ENCODE measurements around the gene LCN1. TPM values are rescaled to one million over a fixed set of nuclear protein-coding genes. Genes with fewer than 3 reads are reported as not detected.

Gene LCN1
- total and polyA plus RNA-seq, 2 experiments from 2014 or later, result 0.27 TPM; not detected in 1

GRCh38 chr9:135563858-135564257 is 42.6 kb downstream of the LCN1 start:
- Histone ChIP-seq H3K4me2 (no peak overlapping the region), H3K27me3 (ENCODE audit: insufficient read depth) (no peaks in the 10 kb centered on the region), H4K20me1 (replicated peaks; ENCODE audit: insufficient read depth) (no peaks in the 10 kb centered on the region), H3K4me3 (no peak overlapping the region), H2AFZ (no peak overlapping the region), H3K36me3 (ENCODE audit: insufficient read depth) (no peaks in the 10 kb centered on the region), H3K27ac (ENCODE audit: low read depth) (no peak overlapping the region), H3F3A (replicated peaks; ENCODE audit: low read depth) (no peaks in the 10 kb centered on the region), H3K79me2 (replicated peaks; ENCODE audit: insufficient read depth) (no peaks in the 10 kb centered on the region), H3K9me2 (ENCODE audit: insufficient read depth) (no peaks in the 10 kb centered on the region), H3K4me1 (ENCODE audit: insufficient read depth) (no peaks in the 10 kb centered on the region)
- H3K27me3 Mint-ChIP-seq (ENCODE audit: insufficient read depth, low read depth, poor library complexity), result peaks cover 8% of the 10 kb centered on the region
- DNase-seq (ENCODE audit: low spot score) (no peak), ATAC-seq (no peak)
- 0 out of 3 replicates have a peak, but pooled peaks cover 3% of the 10 kb centered on the region for H3K4me1 Mint-ChIP-seq
- TF ChIP-seq REST (IDR thresholded peaks at IDR 0.05; ENCODE audit: unreplicated experiment), result no peak
- TF ChIP-seq, protein P1, sequence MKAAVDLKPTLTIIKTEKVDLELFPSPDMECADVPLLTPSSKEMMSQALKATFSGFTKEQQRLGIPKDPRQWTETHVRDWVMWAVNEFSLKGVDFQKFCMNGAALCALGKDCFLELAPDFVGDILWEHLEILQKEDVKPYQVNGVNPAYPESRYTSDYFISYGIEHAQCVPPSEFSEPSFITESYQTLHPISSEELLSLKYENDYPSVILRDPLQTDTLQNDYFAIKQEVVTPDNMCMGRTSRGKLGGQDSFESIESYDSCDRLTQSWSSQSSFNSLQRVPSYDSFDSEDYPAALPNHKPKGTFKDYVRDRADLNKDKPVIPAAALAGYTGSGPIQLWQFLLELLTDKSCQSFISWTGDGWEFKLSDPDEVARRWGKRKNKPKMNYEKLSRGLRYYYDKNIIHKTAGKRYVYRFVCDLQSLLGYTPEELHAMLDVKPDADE (IDR thresholded peaks at IDR 0.05), result no peak
- TF ChIP-seq EZH2 (IDR thresholded peaks at IDR 0.05; ENCODE audit: low read depth, unreplicated experiment), result no peak
- no peak for TF ChIP-seq CTCF (conservative IDR thresholded peaks at IDR 0.05; ENCODE audit: low read depth in 2 of 2)
- TF ChIP-seq ZNF462 (CRISPR knock-in tag; IDR thresholded peaks at IDR 0.05), result no peak
- TF ChIP-seq ZNF114 (CRISPR knock-in tag; IDR thresholded peaks at IDR 0.05), result no peak
- TF ChIP-seq EZH2phosphoT487 (IDR thresholded peaks at IDR 0.05; ENCODE audit: unreplicated experiment), result no peak
- TF ChIP-seq CREB1 (CRISPR knock-in tag; IDR thresholded peaks at IDR 0.05; ENCODE audit: low read depth), result no peak
- no peak for TF ChIP-seq ZNF331 (CRISPR knock-in tag; IDR thresholded peaks at IDR 0.05; ENCODE audit: low read depth)
- no peak for TF ChIP-seq POLR2AphosphoS5 (IDR thresholded peaks at IDR 0.05; ENCODE audit: low read depth)
- TF ChIP-seq NANOG (IDR thresholded peaks at IDR 0.05; ENCODE audit: borderline replicate concordance), result no peak
- no peak for TF ChIP-seq JUNB (IDR thresholded peaks at IDR 0.05; ENCODE audit: unreplicated experiment)
- TF ChIP-seq STAT1 (IDR thresholded peaks at IDR 0.05; ENCODE audit: unreplicated experiment), result no peak
- peaks cover 4% of the 10 kb centered on the region; the same call in 2 of the 3 replicates for H3K9me3 Mint-ChIP-seq
- H3K4me3 Mint-ChIP-seq, result no peak overlapping the region
- no peak overlapping the region for H3K27ac Mint-ChIP-seq
- H3K36me3 Mint-ChIP-seq (ENCODE audit: low read depth), result peaks cover under 1% of the 10 kb centered on the region; the same call in 1 of the 3 replicates

All from GM23338 (cell line).